Measurements from ENCODE around the gene CADPS.

Gene CADPS

DNA sequence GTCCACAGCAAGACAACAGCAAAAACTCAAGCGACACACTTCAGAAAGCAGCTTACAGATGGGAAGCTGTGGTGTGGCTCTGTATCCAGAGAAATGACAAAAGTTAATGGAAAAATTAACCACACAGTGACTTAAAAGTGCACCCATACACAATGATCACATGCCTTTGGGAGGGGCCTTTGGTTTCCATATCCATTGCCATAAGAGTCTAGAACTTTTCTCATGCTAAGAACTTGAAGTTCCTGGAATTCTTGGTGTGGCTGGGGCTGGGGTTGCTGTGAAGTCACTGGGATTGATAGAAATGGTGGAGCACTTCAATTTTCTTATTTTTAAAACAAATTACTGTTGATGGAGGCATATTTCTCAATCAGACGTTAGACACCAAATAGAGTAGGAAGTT is 393.3 kb downstream of the CADPS start:
- DNase-seq = no peak

DNA sequence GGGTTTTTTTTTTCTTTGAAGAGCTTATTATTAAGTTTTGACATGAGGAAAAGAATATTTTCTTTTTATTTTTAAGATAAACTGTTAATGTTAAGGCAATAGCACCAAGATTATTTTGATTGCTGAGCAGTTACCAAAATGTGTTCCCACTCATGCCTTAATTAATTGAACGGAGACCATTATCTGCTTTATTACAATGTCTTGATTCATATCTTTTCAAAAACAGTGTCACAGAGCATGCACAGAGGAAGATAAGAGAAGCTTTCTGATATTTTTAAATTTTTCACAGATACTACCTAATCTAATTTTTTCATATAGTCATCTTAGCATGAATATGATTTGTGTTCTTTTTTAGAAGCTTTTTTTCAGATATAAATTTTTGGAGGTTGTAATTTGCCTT is 395.2 kb downstream of the CADPS start:
- no peak for DNase-seq

DNA sequence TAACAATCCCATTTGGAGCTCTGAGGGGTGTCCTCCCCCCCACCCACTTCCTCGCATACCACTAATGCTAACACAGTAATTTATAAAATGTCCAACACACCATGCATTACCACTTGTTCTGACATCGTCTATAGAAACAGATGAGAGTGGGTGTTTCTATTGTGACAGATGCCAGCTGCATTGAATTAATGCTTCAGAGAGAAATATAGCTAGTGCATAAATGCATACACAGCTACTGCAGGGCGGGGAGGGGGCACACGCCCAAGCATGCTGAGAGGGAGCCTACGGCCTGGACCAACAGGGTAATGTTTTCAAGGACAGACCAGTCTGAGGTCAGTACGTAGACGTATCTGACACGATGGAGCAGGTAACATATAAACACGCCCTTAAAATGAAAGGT is 395.9 kb downstream of the CADPS start:
- no peak for DNase-seq

DNA sequence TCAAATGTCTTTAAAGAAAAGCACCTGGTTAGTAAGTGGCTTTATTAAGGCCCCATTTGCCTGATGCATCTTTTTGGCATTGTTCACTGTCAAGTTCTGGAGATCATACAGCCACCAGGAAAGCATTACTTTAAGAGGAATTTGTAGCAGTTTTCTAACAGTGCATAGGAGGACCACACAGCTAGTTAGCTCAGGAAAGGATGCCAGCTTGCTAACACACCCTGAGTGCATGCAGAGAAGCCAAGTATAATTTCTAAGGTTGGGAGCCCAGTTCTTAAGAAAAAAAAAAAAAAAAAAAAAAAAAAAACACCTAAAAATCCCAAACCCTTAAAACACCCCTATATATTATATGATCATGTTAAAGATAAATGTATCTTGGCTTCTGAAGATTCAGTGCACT is 399.9 kb downstream of the CADPS start:
- no peak for DNase-seq

DNA sequence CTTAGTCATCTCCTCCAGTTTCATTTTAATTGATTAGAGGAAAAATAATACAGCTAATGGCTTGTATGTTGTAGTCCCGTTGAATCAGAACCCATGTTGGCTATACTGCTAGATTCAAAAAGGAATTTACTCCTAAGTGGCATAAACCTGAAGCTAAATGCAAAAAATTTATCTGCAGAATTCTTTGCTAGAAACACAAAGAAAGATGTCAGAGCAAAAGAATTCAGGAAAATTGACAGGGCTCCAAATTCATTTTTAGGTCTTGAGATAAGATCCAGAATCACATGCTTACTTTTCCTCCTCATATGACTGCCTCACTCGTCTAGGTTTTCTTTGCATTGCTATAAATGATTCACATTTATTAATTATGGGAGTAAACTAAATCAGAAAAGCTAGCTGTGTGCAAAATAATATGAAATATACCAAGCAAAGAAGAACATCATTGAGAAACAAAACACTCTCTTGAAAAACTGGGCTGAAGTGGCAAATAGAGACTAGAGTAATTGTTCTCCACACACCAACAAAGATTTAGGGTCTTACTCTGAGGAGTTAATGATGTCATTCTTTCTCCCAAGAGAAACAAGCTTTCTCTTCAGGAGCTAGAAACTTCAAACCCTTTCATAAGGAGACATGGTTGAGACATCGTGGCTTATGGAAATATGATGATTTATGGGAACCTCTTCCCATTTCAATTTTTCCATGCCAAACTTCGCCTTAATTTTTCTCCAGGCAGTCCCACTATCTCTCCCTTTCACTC is 407.1 kb downstream of the CADPS start:
- DNase-seq = no peak

DNA sequence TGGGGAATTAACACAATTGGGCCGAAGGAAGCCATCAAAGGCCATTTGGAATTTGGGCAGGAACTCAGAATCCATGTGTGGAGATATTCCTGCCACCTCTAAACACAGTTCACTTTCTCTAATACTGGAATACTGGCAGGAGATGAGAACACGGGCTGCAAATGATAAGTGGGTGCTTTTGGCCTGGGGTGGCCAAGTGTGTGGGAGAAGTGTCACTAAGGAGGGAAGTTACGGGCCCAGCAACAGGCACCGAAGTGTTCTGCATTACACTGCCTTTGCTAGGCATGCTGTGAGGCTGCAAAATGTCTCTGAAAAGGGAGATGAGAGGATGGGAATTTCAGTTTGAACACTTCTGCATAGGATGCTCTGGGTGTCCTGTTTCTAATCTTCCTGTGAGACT is 412.4 kb downstream of the CADPS start:
- no peak for DNase-seq

DNA sequence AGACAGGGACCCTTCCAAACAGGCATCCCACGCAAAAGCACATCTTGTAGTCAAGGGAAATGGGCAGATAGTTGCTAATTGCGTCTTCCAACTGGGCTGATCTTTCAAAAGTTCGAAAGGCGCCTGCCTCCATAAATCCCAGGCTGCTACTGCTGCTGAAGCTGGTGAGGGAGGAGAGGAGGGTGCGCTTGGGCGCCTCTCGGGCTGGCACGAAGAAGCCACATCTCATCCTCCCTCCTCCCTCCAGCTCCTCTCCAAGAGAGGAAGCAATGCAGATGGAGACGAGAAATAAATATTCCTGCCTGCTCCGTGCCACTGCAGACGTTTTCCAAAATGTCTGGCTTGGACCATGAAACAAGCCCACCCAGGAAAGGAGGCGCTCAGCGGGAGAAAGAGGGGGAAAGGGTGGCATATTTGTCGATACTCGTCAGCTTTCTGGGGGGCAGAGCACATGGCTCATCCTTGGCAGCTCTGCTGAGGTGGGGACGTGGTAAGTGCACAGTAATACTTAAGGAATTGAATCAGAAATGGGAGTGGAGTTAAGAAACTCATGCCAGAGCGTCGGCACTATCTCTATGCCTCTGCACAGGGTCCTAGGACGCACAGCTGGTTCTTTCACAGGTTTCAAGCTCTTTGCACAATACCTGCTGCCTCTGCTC is 413.0 kb downstream of the CADPS start:
- no peak for DNase-seq

DNA sequence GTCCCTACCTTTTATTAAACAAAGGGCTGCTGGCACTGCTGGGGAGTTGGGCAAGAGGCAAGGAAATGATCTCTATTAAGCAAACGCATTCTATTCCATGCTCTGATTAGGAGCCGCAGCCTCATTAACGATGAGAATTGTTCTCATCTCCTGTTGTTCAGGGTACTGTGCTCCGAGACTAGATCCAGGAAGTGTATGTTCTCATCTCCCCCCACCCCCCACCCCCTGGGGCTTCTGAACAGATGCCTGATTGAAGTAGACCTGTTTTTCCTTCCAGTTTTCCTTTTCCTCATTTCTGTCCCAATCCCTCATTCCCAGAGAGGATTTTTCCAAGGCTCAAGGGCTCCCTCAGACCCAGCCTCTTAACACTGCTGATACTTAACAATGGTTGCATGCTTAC is 420.3 kb downstream of the CADPS start:
- no peak for DNase-seq

DNA sequence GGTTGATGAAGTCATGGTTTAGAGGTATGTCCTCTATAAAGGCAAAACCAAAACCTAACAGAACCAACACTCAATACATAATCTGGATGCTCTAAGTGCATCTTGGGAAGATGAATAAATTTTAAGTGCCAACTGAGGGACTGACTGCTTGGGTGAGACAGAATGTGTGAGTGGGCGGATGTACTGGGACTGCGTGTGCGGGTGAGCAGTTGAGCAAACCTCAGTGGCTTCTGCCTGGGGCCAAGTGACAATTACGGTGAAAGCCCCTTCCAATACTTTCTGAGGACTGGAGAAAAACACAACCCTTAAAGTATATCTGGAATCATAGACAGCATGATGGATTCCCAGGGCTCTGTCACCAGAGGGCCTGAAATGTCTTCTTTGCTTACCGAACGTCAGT is 421.8 kb downstream of the CADPS start:
- no peak for DNase-seq

DNA sequence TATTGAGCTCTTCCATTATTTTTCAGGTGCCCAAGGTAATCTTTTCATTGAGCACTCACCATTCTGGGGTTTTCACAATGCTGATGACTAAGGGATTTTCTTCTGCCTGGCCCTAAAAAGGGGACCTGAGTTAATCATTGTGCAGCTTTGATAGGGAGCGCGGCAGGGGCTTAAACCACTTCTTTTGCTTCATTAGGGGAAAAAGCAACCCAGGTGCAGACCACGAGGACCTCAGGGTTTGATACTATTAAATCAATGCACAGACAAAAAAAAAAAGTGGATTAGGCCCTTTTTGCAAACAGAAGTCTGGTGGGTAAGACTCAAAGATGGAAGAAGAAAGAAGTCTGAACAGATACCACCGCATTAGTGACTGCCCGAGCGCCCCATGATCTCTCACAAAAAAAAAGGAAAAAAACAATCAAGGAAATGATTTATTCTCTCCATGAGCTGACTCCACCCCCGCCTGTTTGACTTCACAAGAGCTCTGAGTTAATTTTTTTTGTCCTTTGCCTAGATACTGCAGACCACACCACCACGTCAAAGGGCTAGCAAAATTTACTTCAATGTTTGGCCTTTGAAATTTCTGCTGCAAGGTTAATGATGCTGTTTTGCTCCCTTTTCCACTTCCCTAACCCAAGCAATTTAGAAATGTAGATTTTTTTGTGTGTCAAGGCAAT is 423.9 kb downstream of the CADPS start:
- DNase-seq = no peak

DNA sequence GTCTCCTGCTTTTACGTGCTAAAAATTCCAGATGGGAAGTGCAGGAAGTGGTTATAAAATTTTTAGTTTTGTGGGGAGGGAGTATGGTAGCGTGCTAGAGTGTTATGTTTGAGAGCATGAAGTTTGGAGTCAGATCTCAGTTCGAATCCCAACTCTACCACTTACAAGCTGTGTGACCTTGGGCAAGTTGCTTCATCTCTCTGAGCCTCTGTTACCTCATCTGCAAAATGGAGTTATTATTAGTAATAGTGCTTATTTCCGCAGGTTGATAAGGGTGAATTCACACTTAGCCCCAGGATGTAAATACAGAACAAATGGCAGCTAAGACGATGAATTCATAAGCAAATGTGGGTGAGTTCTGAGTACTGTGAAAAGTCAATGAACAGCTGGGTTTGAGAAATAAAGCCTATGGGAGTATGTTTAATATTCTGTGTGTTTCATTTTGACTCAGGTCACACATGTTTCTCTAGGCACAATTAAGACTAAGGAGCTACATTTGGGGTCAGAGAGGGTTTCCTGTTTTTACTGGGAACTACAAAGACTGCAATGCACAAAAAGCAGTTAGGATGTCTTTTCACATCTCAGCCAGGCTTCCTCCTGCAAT is 428.8 kb downstream of the CADPS start:
- no peak for DNase-seq

DNA sequence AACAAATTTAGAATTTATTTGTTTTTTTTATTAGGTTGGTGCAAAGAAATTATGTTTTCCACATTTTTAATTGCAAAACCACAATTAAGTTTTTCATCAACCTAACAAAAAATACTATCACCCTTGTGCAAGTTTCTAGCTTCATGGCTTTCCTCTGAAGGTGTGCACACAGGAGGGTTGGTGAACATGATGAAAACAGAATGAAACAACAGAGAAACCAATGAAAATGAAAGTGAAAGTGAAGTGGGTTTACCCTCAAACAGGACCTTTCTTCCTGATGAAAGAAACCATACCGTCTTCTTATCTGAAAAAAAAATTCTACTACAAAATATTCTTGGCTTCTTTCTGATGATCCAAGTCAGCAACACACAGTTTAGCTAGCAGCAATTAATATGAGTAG is 429.9 kb downstream of the CADPS start:
- no peak for DNase-seq

DNA sequence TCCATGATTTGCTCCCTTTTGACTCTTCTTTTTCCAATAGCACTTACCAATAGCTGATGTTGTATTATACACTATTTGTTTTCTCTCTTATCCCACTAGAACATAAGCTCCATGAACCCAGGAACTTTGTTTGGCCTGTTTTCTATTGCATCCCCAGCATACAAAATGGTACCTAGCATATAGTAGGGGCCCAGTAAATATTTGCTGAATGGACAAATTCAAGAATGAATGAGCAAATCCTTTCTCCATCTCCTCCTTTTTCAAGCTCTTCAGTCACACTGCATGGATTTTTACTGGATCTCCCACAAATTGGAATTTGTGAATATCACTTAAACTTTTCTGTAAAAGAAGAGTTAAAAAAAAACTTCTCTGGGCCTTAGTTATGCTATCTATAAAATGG is 435.2 kb downstream of the CADPS start:
- no peak for DNase-seq

DNA sequence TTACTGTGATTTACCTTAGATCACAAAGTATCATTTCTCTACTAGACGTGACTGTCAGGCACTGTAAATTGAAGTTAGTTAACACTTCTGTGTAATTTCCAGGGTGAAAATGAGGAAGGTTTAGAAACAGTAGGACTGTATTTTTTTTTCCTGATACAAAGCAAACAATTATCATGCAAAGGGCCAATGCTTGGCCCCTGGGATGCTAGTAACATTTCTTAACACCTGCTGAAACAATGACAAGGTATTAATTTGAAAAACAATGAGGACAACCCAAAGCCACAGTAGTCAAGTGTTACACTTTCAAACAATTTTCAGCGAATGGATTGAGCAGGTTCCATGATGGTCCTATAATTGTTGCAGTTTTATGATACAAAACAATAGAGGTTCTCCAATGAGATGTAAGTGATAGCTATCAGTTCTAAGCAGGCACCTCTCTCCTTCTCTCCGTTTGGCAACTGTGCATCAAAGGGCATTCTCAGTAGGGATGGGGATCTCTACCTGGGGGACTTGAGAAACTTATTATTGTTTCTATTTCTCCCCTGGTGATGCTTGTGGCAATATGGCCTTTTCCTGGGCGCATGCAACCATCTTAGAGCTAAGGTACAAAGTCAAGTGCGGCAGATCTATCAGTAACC is 435.9 kb downstream of the CADPS start:
- no peak for DNase-seq

DNA sequence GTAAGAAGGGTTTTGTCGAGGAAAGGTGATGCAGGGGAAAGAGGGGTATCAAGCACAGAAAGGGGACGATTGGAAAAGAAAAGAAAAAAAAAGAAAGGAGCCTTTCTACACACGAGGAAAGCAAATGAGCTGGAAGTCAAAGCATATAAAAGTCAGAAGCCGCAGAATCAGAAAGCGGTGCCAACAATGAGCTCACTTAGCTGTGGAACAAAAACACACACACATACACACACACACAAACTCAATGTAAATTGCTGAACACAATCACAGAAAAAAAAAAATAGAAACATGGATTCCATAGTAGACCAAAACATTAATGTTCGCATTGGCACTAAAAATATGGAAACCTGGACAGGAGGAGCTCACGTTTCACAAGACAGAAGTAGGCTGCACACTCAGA is 438.4 kb downstream of the CADPS start:
- no peak for DNase-seq

DNA sequence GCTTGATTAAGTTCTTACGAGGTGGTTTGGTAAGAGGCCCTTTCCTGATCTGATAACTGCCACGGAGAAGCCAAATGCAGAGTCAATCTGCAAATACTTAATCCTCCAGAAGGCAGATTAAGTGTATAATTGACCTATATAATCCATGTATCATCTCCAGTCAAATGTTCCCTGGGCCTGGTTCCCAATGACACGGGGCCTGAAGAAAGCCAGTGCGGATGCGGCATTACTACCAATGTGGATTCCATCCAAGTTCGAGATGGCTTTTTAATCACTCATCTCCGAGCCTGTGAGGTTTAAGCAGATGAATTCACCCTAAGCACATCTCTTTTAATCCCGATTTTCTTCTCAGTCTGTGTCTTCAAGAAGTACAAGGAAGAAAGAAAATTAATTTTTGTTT is 441.8 kb downstream of the CADPS start:
- no peak for DNase-seq

DNA sequence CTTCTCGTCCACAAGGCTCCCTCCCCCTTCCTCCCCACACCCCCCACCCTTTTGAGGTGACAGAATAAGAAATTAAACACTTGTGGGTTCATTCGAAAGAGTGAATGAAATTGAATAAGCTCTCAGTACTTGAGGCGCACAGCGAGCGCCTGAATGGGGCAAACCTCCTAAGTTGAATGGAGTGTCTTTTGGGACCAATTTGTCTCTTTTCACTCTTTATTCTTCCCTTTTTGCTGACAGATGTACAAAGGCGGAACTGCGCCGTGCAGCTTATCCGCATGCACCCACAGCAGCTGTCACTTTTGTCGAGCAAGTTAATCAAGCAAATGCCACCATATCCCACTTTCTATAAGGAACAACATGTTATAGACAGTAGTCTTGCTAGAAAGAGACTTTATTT is 454.0 kb downstream of the CADPS start:
- DNase-seq = no peak

DNA sequence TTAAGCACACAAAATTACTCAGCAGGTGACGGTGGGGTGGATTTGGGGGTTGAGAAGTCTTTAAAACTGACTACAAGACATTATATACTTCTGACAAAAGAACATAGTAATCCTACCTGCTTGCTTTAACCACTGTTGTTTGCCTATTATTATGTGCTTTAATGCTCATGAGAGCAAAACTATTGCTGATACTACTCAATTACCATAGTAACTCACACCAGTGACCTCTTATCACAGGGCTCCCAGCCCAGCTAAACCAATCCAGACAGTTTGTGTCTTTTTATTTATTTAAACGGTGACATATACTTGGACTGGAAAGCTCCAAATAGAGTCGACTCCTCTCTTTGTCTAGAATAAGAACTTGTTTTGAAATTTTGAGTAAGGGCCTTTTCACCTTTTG is 459.1 kb downstream of the CADPS start:
- no peak for DNase-seq

DNA sequence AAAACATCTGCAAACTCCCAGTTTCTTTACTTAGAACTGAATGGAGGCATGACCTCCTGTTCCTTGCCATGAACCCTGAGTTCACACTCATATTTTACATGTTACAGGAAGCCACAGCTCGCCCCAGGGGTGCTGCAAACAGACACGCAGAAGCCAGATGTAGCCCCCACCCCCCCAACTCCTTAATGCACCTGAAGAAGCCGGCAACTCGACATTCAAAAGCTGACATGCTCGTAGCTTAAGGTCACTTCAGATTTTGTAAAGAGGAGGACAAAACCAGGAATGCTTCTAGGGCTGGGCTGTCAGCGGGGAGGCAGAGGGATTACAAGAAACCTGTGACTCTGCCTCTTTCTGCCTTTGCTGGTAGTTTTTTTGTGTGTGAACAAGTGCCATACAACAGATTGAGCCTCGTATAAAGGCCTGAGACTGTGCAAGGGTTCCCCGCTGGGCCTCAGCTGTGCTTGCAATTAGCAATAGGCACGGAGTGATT is 459.9 kb downstream of the CADPS start:
- DNase-seq = no peak

DNA sequence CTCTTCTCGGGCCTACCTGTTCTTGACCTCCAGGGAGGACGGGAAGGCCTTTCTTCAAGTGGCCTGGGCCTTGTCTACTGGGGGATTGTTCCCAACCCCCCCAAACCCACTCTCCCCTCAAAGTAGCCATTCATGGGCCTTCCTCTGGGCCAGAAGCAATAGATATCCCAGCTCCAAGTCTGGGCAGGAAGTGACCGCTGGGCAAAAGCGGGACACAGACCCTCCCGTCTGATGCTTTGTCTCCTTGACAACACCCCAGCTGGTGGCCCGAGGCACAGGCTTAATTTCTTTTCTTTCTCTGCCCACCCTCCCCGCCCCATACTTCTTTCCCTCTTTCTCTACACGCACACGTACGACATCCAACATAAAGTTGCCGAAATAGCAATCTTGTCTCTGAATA is 460.4 kb downstream of the CADPS start:
- no peak for DNase-seq

DNA sequence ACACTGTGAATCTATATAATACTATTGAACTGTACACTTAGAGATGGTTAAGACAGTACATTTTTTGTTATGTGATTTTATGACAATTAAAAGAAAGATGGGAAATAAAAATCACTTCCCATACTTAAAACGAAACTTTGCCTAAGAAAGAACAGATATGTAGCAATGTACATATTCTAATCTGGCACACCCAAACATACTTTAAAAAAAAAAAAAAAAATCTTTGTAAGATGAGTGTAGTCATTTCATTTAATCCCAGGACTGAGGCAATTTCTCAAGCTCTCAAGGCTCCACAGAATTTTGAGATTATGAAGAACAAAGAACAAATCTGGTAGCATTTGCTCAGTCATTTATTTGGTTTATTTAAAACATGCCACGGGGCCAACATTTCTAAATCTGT is 461.5 kb downstream of the CADPS start:
- no peak for DNase-seq

DNA sequence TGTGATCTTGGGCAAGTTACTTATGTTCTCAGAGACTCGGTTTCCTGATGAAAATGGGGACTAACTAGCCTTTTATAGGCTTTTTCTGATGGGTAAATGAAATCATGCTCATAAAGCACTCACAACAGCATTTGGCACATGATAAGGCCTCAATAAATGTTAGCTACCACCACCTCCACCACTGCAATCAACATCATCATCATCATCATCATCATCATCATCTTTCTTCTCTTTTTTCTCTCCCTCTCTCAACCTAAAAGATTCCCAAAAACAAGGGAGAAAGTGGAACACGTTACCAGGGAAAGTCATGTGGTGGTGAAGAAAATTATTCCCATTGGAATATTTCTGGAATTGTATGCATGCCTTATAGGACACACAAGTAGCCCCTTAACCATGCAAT is 468.3 kb downstream of the CADPS start:
- DNase-seq = no peak

DNA sequence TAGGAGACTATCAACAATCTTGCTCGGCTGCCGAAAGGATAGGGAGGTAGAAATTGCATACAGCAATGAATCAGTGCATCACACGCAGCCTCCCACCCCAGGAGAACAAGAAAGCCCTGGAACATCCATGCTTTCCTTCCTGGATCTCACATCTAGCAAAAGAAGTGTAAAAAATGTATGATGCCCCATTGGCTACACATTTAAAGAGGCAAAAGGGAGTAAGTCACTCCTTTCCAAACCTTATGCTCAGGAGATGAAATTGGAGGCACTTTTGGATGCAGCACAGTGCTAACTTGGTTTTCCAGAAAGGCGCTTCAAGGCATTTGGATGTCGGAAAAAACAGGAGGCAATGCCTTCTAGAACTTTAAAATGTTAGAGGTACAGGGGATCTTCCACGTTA is 469.6 kb downstream of the CADPS start:
- DNase-seq = no peak

Data from DMS153 (cell line).